ENCODE measurements around the gene KAZN. TPM values are rescaled to one million over a fixed set of nuclear protein-coding genes. Genes with fewer than 3 reads are reported as not detected.

Gene KAZN
- total and polyA plus RNA-seq, 2 of the 8 experiments (the other 6 are each of a cell fraction or from before 2014, with no cell fraction given): 3.7 to 11.8 TPM

GRCh38 chr1:15068997-15069396 is 470.5 kb downstream of the KAZN start:
- no peak overlapping the region for H2BK12ac ChIP-seq (ENCODE audit: low read depth, low read length)
- H3K9me3 ChIP-seq (ENCODE audit: insufficient read depth in 2 of 2, low read depth in 1 of 2, low read length in 1 of 2): no peaks in the 10 kb centered on the region
- no peaks in the 10 kb centered on the region for H3K23me2 ChIP-seq (ENCODE audit: low read depth, low read length)
- no peak overlapping the region for H2BK120ac ChIP-seq (replicated peaks; ENCODE audit: low read depth, low read length)
- no peak overlapping the region for H4K8ac ChIP-seq (ENCODE audit: extremely low read depth, insufficient read depth, low read length)
- H4K20me1 ChIP-seq (replicated peaks in 1 of 2; ENCODE audit: control insufficient read depth in 1 of 2, insufficient read depth in 2 of 2, low read length in 2 of 2): peaks cover 0 to 1% of the 10 kb centered on the region in 2 experiments
- H3K4me2 ChIP-seq (ENCODE audit: insufficient read depth in 1 of 2, low read depth in 2 of 2, low read length in 2 of 2): no peak overlapping the region
- no peak overlapping the region for H3K56ac ChIP-seq (replicated peaks; ENCODE audit: insufficient read length, low read depth, low read length)
- DNase-seq (ENCODE audit: low read depth in 1 of 2, low spot score in 2 of 2) (no peak), FAIRE-seq (no peak)
- no peak overlapping the region for H2AFZ ChIP-seq (ENCODE audit: low read length)
- no peak overlapping the region for H4K5ac ChIP-seq (ENCODE audit: insufficient read length, low read depth, low read length)
- WGBS, 2 experiments (ENCODE audit: extremely low coverage in 1 of 2, insufficient coverage in 1 of 2, insufficient read length in 1 of 2, insufficient replicate concordance in 2 of 2, low coverage in 1 of 2, low lambda C conversion rate in 2 of 2, missing lambda C conversion rate in 1 of 2): 78% methylated on average over 4 of the region's 4 CpGs; no CpG with 5 or more reads in 1 of the 2 experiments
- H3K14ac ChIP-seq (ENCODE audit: insufficient read length): no peak overlapping the region
- no peak overlapping the region for H2AK5ac ChIP-seq (ENCODE audit: low read depth, low read length)
- no peak overlapping the region for H3K27ac ChIP-seq (ENCODE audit: low read depth, low read length)
- POLR2A ChIA-PET (ENCODE audit: partially characterized antibody): interaction anchor here (0.7 kb wide), 1 partner anchor 21 kb away, joined by 3 read pairs; no protein-coding TSS in a partner anchor
- no peaks in the 10 kb centered on the region for H3K4me1 ChIP-seq (replicated peaks in 1 of 4; ENCODE audit: control insufficient read depth in 3 of 4, insufficient read depth in 4 of 4, low read length in 3 of 4)
- no peaks in the 10 kb centered on the region for H3K79me2 ChIP-seq (ENCODE audit: control insufficient read depth in 1 of 2, insufficient read depth in 2 of 2, low read length in 2 of 2)
- H3K79me1 ChIP-seq (ENCODE audit: low read depth, low read length): no peaks in the 10 kb centered on the region
- no peak overlapping the region for H3K4me3 ChIP-seq (ENCODE audit: extremely low read depth in 1 of 4, insufficient read depth in 2 of 4, low read depth in 3 of 4, low read length in 4 of 4)
- H3K9ac ChIP-seq (replicated peaks in 1 of 4; ENCODE audit: extremely low read depth in 1 of 4, low read depth in 3 of 4, low read length in 3 of 4): no peak overlapping the region
- TF ChIP-seq SP1 (IDR thresholded peaks at IDR 0.05; ENCODE audit: low read depth, low read length): no peak
- no peak for TF ChIP-seq CEBPB (IDR thresholded peaks at IDR 0.05; ENCODE audit: low read depth, low read length)
- no peak for TF ChIP-seq SIRT6 (IDR thresholded peaks at IDR 0.05; ENCODE audit: low read length)
- no peak for TF ChIP-seq RFX5 (IDR thresholded peaks at IDR 0.05; ENCODE audit: borderline replicate concordance, low read depth, low read length)
- TF ChIP-seq ATF3 (IDR thresholded peaks at IDR 0.05; ENCODE audit: insufficient read depth, low read depth, low read length): no peak
- no peak for TF ChIP-seq GABPA (IDR thresholded peaks at IDR 0.05; ENCODE audit: borderline replicate concordance, insufficient read depth, low read length)
- TF ChIP-seq RNF2 (IDR thresholded peaks at IDR 0.05; ENCODE audit: borderline replicate concordance, low read depth, low read length, missing control alignments, poor library complexity, severe bottlenecking): no peak
- no peak for TF ChIP-seq PHF8 (conservative IDR thresholded peaks at IDR 0.05; ENCODE audit: low read depth, low read length)
- TF ChIP-seq EZH2 (IDR thresholded peaks at IDR 0.05; ENCODE audit: low read depth, low read length, severe bottlenecking): no peak
- no peak overlapping the region for H3K23ac ChIP-seq (ENCODE audit: insufficient read length)
- H2BK5ac ChIP-seq (ENCODE audit: low read depth, low read length): no peak overlapping the region
- H3K27me3 ChIP-seq (replicated peaks in 1 of 4; ENCODE audit: control insufficient read depth in 3 of 4, extremely low read depth in 1 of 4, insufficient read depth in 3 of 4, low read length in 3 of 4): no peaks in the 10 kb centered on the region
- no peak overlapping the region for H4K91ac ChIP-seq (replicated peaks; ENCODE audit: insufficient read length, low read length)
- no peaks in the 10 kb centered on the region for H3K36me3 ChIP-seq (ENCODE audit: control insufficient read depth in 2 of 4, insufficient read depth in 4 of 4, low read length in 3 of 4)
- no peak overlapping the region for H2BK20ac ChIP-seq (ENCODE audit: low read length)
- no peak overlapping the region for H3K18ac ChIP-seq (ENCODE audit: extremely low read depth, low read length)
- no peak overlapping the region for H2BK15ac ChIP-seq (ENCODE audit: low read length)
- CTCF ChIA-PET (ENCODE audit: partially characterized antibody): interaction anchor here (1.0 to 5.5 kb wide), 11 partner anchors 8 to 33 kb away, joined by 3 to 35 read pairs (median 6); no protein-coding TSS in a partner anchor
- no peak overlapping the region for H3K4ac ChIP-seq (replicated peaks; ENCODE audit: insufficient read length, low read depth, low read length)
